HepG2 (cell line): Measurements from ENCODE around the gene C22orf31. TPM values are rescaled to one million over a fixed set of nuclear protein-coding genes. Genes with fewer than 3 reads are reported as not detected.

Source experiments
- ATF4 ChIP-seq, 2 experiments: fragments of 450-650 bp in 1 of 2; sonication (generic) in 1 of 2; formaldehyde crosslinking; IDR thresholded peaks; 2 replicates each; pipeline versions ENCODE4 v1.5.0 to v1.8.0; 2020 to 2022; ENCODE audit warnings: mild to moderate bottlenecking in 1 of 2, missing genetic modification reagents in 1 of 2
- CC2D1A ChIP-seq: sonication (generic); formaldehyde crosslinking; IDR thresholded peaks from 2 replicates; pipeline ENCODE4 v1.8.1; 2023; ENCODE audit warnings: mild to moderate bottlenecking, missing genetic modification reagents
- CENPX ChIP-seq: sonication (generic); formaldehyde crosslinking; IDR thresholded peaks from 2 replicates; pipeline ENCODE4 v1.9.0; 2021; ENCODE audit warnings: mild to moderate bottlenecking, missing genetic modification reagents, moderate library complexity
- DR1 ChIP-seq: sonication (generic); formaldehyde crosslinking; IDR thresholded peaks from 2 replicates; pipeline ENCODE4 v1.8.0; 2021; ENCODE audit warnings: mild to moderate bottlenecking, missing genetic modification reagents, inconsistent platforms
- E2F5 ChIP-seq: sonication (generic); formaldehyde crosslinking; conservative IDR thresholded peaks from 2 replicates; pipeline ENCODE4 v1.4.0; 2020; ENCODE audit warnings: missing genetic modification reagents
- ETV5 ChIP-seq: IDR thresholded peaks from 2 replicates; pipeline ENCODE4 v1.6.1; 2018; ENCODE audit warnings: missing biosample characterization, missing genetic modification reagents, inconsistent platforms, borderline replicate concordance
- FOXA3 ChIP-seq: IDR thresholded peaks from 2 replicates; pipeline ENCODE4 v1.6.1; 2016; ENCODE audit warnings: missing genetic modification reagents, missing compliant biosample characterization
- JUNB ChIP-seq: sonication (generic); formaldehyde crosslinking; IDR thresholded peaks from 2 replicates; pipeline ENCODE4 v1.8.0; 2022; ENCODE audit warnings: missing genetic modification reagents, mild to moderate bottlenecking, borderline replicate concordance
- KAT7 ChIP-seq: IDR thresholded peaks from 2 replicates; pipeline ENCODE4 v1.6.1; 2018; ENCODE audit warnings: borderline replicate concordance, missing compliant biosample characterization
- KDM2A ChIP-seq: sonication (generic); formaldehyde crosslinking; IDR thresholded peaks from 2 replicates; pipeline ENCODE4 v1.4.0; 2020; ENCODE audit warnings: low read depth, missing genetic modification reagents, borderline replicate concordance
- SIX4 ChIP-seq: sonication (generic); formaldehyde crosslinking; IDR thresholded peaks from 2 replicates; pipeline ENCODE4 v1.4.0; 2020; ENCODE audit warnings: missing genetic modification reagents
- TRAFD1 ChIP-seq: sonication (generic); formaldehyde crosslinking; IDR thresholded peaks from 2 replicates; pipeline ENCODE4 v1.5.1; 2020; ENCODE audit warnings: missing genetic modification reagents, mild to moderate bottlenecking, borderline replicate concordance
- ZNF224 ChIP-seq: sonication (generic); formaldehyde crosslinking; IDR thresholded peaks from 2 replicates; pipeline ENCODE4 v1.5.0; 2020; ENCODE audit warnings: mild to moderate bottlenecking, missing genetic modification reagents
- ZNF484 ChIP-seq: sonication (generic); formaldehyde crosslinking; IDR thresholded peaks from 2 replicates; pipeline ENCODE4 v1.5.1; 2020; ENCODE audit warnings: mild to moderate bottlenecking, low read depth, missing genetic modification reagents, borderline replicate concordance
- ZNF552 ChIP-seq: sonication (generic); formaldehyde crosslinking; IDR thresholded peaks from 2 replicates; pipeline ENCODE4 v1.9.0; 2022; ENCODE audit warnings: missing genetic modification reagents, mild to moderate bottlenecking, borderline replicate concordance
- ZNF747 ChIP-seq: sonication (generic); formaldehyde crosslinking; IDR thresholded peaks from 2 replicates; pipeline ENCODE4 v1.8.1; 2023; ENCODE audit warnings: missing genetic modification reagents, mild to moderate bottlenecking, borderline replicate concordance
- ZNF792 ChIP-seq: IDR thresholded peaks from 2 replicates; pipeline ENCODE4 v1.6.1; 2016
- polyA plus RNA-seq, 8 experiments: library from polyadenylated mRNA; depleted of rRNA in 3 of 8; stranded (reverse) in 7 of 8; unstranded in 1 of 8; fragments of >200 nt; fragmentation: Illumina TruSeq in 4 of 8; extraction: Trizol in 4 of 8; gene quantifications; 2 replicates each; pipeline versions ENCODE4 v1.2.1 to v1.2.3, GENCODE V29; 2011 to 2016; ENCODE audit warnings: low read depth in 4 of 8, missing spikeins in 1 of 8, mixed read lengths in 1 of 8; ENCODE audit not compliant: insufficient read depth in 1 of 8
- total RNA-seq, 5 experiments: library from RNA; depleted of rRNA; stranded (reverse); fragments of >200 nt; fragmentation: Illumina TruSeq; extraction: Trizol; gene quantifications; 2 replicates each; pipeline ENCODE4 v1.2.3, GENCODE V29; 2016; ENCODE audit warnings: low read depth in 1 of 5
- TF ChIP-seq, protein P1 (sequence below): sonication (generic); formaldehyde crosslinking; IDR thresholded peaks from 2 replicates; pipeline ENCODE4 v1.5.0; 2020; ENCODE audit warnings: missing genetic modification reagents
- TF ChIP-seq, protein P2 (sequence below): sonication (generic); formaldehyde crosslinking; IDR thresholded peaks from 2 replicates; pipeline ENCODE4 v1.5.0; 2020; ENCODE audit warnings: missing genetic modification reagents, mild to moderate bottlenecking, borderline replicate concordance
- TF ChIP-seq, protein P3 (sequence below): sonication (generic); formaldehyde crosslinking; IDR thresholded peaks from 2 replicates; pipeline ENCODE4 v1.4.0; 2020; ENCODE audit warnings: mild to moderate bottlenecking, missing genetic modification reagents
- TF ChIP-seq, protein P4 (sequence below): IDR thresholded peaks from 2 replicates; pipeline ENCODE4 v1.6.1; 2016; ENCODE audit warnings: missing compliant biosample characterization, missing genetic modification reagents, borderline replicate concordance
- TF ChIP-seq, protein P5 (sequence below): IDR thresholded peaks from 2 replicates; pipeline ENCODE4 v1.6.1; 2012; ENCODE audit warnings: inconsistent platforms

C22orf31 gene
- total and polyA plus RNA-seq, 2 of the 13 experiments (the other 11 are each of a cell fraction or from before 2014, with no cell fraction given) = not detected

DNA sequence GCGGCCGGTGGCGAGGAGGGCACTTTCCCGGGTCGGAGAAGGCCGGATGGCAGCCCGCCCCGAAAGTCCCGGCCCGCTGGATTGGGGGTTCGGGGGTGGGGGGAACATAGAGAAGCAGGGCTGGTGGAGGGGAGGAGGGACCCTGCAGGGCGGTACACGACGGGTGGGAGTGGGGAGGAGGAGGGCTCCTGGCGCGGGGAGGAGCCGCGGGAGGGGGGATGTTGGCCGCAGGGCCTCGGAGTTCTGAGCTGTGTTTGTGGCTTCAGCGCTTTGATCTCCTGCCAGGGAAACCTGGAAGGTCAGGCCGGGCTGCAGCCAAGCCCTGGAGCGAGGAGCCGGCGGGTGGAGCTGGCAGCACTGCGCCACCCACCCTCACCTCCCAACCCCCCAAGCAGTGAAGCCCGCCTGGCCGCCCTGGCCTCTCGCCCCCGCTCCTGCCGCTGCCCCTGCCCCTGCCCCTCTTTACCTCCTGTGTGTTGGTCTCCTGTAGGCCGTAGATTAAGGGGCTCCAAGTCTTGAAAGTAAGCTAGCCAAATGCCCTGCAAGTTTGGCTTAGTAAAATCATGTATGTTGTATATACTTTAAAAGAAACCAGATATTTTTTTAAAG is 30.9 kb downstream of the C22orf31 start (continued):
- TF ChIP-seq, protein P1, sequence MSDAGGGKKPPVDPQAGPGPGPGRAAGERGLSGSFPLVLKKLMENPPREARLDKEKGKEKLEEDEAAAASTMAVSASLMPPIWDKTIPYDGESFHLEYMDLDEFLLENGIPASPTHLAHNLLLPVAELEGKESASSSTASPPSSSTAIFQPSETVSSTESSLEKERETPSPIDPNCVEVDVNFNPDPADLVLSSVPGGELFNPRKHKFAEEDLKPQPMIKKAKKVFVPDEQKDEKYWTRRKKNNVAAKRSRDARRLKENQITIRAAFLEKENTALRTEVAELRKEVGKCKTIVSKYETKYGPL (CRISPR knock-in tag) = no peak
- TF ChIP-seq SIX4 (CRISPR knock-in tag) = peak; percentile 86
- TF ChIP-seq CC2D1A = no peak
- no peak for TF ChIP-seq ZNF224
- TF ChIP-seq, protein P2, sequence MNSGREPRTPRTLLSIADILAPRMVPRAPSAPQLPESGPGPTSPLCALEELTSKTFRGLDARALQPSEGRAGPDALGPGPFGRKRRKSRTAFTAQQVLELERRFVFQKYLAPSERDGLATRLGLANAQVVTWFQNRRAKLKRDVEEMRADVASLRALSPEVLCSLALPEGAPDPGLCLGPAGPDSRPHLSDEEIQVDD (CRISPR knock-in tag) = no peak
- TF ChIP-seq E2F5 (CRISPR knock-in tag) = no peak
- TF ChIP-seq DR1 (CRISPR knock-in tag) = no peak
- TF ChIP-seq, protein P3, sequence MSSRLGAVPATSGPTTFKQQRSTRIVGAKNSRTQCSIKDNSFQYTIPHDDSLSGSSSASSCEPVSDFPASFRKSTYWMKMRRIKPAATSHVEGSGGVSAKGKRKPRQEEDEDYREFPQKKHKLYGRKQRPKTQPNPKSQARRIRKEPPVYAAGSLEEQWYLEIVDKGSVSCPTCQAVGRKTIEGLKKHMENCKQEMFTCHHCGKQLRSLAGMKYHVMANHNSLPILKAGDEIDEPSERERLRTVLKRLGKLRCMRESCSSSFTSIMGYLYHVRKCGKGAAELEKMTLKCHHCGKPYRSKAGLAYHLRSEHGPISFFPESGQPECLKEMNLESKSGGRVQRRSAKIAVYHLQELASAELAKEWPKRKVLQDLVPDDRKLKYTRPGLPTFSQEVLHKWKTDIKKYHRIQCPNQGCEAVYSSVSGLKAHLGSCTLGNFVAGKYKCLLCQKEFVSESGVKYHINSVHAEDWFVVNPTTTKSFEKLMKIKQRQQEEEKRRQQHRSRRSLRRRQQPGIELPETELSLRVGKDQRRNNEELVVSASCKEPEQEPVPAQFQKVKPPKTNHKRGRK (CRISPR knock-in tag) = no peak
- no peak for TF ChIP-seq ATF4 (CRISPR knock-in tag; IDR thresholded peaks at IDR 0.05)
- TF ChIP-seq ZNF484 (CRISPR knock-in tag) = no peak
- no peak for TF ChIP-seq ZNF792 (CRISPR knock-in tag)
- no peak for TF ChIP-seq JUNB
- TF ChIP-seq, protein P4, sequence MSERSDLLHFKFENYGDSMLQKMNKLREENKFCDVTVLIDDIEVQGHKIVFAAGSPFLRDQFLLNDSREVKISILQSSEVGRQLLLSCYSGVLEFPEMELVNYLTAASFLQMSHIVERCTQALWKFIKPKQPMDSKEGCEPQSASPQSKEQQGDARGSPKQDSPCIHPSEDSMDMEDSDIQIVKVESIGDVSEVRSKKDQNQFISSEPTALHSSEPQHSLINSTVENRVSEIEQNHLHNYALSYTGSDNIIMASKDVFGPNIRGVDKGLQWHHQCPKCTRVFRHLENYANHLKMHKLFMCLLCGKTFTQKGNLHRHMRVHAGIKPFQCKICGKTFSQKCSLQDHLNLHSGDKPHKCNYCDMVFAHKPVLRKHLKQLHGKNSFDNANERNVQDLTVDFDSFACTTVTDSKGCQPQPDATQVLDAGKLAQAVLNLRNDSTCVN = peak; percentile 85; the same call in 1 of the 2 replicates
- peak; percentile 68; the same call in 1 of the 2 replicates for TF ChIP-seq KDM2A
- no peak for TF ChIP-seq CENPX
- TF ChIP-seq ETV5 (CRISPR knock-in tag) = peak; percentile 74; the same call in 1 of the 2 replicates
- TF ChIP-seq, protein P5, sequence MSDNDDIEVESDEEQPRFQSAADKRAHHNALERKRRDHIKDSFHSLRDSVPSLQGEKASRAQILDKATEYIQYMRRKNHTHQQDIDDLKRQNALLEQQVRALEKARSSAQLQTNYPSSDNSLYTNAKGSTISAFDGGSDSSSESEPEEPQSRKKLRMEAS = 0 out of 2 replicates have a peak, but pooled peaks have one; percentile 56
- TF ChIP-seq KAT7 = no peak; the same call in 1 of the 2 replicates
- no peak; the same call in 1 of the 2 replicates for TF ChIP-seq ZNF552 (CRISPR knock-in tag)
- peak; percentile 75 for TF ChIP-seq FOXA3 (CRISPR knock-in tag)
- 0 out of 2 replicates have a peak, but pooled peaks have one; percentile 42 for TF ChIP-seq ZNF747 (CRISPR knock-in tag)
- TF ChIP-seq TRAFD1 = no peak
